Fibroblast of skin of right quadriceps (primary cell): ENCODE data around the gene PCED1B.
A peak's percentile ranks its signal among the peaks of the same experiment; 100 is the strongest.
"Not testable (repeated sequence)": the region's sequence is repeated elsewhere in the genome, so short reads cannot be mapped to it uniquely, and the experiment has no call there.

Source experiments
- DNase-seq: peaks from one replicate; pipeline ENCODE4 v3.0.0-alpha.2; 2013

Gene PCED1B

GRCh38 chr12:47213396-47213795, 134.0 kb downstream of the PCED1B start:
- DNase-seq, result no peak

DNA sequence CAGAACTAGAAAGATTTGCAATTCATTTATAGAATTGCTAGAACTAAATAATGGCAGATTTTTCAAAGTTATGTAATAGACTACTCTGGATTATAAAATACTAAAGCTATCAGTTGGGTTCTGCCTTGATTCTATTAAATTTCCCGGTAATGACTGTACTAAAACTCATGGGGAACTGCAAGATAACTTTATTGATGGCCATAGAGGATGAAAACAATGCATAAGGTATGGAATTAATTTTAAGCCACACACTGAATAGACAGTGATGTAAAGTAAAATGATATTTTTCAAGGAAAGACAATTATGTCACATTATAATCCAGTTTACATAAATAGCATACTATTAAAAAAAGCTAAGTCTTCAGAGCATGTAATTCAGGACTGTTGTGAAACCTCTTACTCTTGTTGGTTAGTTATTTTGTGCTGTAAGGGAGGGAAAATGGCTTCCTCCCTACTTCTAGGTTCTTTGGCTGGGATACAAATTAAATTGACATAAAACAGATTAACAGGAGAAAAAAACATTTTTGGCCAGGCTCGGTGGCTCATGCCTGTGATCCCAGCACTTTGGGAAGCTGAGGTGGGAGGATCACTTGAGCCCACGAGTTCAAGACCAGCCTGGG, 134.7 kb downstream of the PCED1B start:
- no peak for DNase-seq

GRCh38 chr12:47214771-47215170, 135.3 kb downstream of the PCED1B start:
- DNase-seq, result no peak

GRCh38 chr12:47216150-47216677, 136.8 kb downstream of the PCED1B start:
- no peak for DNase-seq

- DNase-seq, result not testable (repeated sequence)
Measured at GRCh38 chr12:47217595-47217869, 138.1 kb downstream of the PCED1B start.

DNA sequence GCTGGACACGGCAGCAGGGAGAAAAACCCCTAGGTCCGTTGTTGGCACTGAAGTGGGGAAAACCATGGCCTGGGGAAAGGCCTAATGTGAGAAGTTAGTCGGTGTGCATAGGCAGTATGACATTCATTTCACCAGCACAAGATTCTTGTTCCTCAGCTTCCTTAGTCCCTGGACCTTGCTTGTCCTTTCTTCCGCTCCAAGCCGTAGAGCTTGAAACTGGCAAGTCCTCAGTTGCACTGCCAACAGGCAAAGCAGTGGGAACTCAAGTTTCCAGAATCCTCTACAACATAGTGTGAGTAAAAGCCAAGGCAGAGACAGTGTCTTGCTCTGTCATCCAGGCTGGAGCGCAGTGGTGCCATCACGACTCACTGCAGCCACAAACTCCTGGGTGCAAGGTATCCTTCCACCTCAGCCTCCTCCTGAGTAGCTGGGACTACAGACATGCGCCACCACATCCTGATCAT, 138.8 kb downstream of the PCED1B start:
- no peak for DNase-seq

DNA sequence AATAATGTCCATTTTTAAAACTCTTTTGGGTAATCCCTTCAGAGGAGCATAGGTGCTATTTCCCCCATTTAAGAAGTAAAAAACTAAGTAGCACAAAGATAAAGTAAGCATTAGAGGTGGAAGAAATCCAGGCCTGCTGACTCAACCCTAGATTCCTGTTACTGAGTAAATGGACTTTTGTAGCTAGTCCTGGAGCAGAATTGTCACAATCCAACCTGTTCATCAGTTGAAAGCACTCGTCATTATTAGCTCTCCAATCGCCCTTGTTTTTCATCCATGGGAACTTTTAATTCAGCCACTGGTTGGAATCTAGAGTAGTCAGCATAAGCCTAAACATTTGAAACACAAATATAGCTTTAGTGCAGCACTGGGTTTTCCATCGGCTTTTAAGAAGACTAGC, 139.8 kb downstream of the PCED1B start:
- DNase-seq, result no peak

DNA sequence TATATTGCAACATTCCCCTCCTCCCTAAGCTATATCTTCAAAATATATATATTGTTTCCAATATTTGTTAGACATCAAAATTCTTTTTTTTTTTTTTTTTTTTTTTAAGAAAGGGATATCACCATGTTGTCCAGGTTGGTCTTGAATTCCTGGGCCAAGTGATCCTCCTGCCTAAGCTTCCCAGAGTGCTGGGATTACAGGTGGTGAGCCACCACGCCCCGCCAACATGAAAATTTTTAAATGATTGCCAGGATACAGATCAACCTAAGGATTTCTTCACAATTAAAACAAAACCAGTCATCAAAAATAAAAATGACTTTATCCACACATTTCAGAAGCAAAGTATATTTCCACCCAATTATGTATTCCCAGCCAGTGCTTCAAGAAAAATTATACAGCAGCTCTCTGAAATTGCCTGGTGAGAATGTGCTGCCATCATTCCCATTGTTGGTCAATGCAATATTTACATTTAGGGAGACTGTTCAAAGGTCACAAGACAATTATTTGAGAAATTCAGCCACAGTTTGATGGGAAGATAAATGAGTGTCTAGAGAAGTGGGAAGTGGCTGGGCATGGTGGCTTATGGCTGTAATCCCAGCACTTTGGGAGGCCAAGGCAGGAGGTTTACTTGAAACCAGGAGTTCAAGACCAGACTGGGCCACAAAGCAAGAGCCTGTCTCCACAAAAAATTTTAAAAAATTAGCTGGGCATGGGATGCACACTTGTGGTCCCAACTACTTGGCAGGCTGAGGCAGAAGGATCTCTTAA, 142.0 kb downstream of the PCED1B start:
- no peak for DNase-seq

DNA sequence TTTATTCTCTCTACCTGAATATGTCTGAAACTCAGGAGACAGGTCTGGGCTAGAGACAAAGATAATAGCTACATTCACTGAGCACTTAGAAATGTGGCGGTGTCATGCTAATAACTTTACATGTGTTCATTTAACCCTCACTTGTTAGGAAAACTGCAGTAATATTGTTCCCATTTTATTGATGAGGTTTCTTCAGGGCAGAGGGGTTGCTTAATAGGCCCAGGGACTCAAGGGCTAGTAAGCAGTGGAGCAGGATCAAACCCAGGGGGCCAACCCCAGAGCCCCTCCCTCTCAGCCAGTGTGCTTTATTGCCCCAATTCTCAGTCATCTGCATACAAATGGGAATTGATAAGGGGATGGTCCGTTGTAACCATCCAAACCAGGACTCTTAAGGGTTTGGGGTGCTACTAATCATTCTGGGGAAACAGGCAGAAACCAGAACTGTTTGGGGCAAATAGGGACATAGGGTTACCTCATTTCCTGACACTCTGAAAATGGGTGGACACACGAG, 143.2 kb downstream of the PCED1B start:
- no peak for DNase-seq

GRCh38 chr12:47223031-47223847, 143.8 kb downstream of the PCED1B start:
- no peak for DNase-seq

- no peak for DNase-seq
Measured at GRCh38 chr12:47223848-47224213, 144.4 kb downstream of the PCED1B start.

DNA sequence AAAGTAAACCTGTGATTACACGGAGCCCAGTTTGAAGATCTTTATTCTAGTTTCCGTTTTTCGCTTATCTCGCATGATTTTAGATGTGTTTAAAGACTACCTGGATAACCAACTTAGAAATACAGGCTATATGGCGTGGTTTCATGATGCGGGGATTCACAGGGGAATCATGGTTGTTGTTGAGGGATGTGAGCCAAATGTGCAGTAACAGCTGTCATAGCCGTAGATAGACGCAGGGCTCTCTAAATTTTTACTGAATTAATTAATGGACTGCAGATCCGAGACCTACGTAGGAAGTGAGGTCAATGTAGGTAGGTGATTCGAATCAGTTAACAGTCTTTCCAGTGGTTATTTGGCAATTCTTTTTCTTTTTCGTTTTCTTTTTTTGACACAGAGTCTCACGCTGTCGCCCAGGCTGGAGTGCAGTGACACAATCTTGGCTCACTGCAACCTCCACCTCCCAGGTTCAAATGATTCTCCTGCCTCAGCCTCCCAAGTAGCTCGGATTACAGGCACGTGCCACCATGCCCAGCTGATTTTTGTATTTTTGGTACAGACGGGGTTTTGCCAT, 145.2 kb downstream of the PCED1B start:
- no peak for DNase-seq

DNA sequence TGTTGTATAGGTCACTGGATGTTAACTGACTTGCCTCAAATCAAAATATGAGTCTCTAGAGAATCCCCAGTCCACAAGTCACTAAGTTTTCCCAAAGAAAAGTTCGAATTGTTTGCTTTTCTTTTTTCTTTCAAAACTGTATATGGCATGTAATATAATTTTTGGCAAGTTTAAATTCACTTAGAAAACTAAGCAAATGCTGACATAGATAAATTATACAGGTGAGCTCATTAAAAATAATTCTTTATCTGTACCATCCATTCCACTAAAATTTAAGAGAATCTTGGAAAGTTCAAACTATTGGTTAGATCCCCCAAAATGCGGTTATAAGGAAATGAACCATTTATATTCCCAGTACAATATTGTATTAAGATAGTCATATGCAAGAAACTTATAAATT, 145.9 kb downstream of the PCED1B start:
- no peak for DNase-seq

GRCh38 chr12:47226199-47226598, 146.8 kb downstream of the PCED1B start:
- no peak for DNase-seq

DNA sequence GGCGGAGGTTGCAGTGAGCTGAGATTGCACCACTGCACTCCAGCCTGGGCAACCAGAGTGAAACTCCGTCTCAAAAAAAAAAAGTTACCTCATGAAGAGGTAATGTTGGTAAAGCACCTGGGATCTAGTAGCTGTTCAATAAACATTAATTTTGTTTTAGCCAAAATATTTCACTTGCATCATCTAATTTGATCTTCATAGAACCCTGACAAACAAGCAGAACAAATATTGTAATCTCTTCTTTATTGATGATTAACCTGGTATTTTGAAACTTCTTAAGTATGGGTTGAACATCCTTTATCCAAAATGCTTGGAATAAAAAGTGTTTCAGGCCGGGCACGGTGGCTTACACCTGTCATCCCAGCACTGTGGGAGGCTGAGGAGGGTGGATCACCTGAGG, 149.4 kb downstream of the PCED1B start:
- DNase-seq, result no peak

DNA sequence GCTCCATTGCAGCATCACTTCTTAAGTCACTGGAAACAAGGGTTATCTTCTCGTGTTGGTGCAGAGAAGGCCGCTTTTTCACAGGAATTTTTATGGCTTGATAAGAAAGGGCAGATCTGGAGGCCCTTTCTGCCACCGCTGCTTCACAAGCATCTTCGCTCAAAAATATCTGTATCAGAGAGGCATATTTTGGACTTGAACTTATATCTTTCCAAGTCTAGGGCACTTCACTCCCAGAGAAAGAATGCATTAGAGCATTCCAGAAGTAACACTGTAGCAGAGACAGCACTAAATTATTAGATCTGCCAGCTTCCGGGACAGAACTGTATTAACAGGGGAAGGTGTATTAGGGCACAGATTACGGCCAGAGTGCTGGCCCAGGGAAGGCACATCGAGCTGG, 152.0 kb downstream of the PCED1B start:
- DNase-seq, result no peak

- DNase-seq, result no peak
Measured at GRCh38 chr12:47234576-47235141, 155.2 kb downstream of the PCED1B start.

GRCh38 chr12:47235258-47236040, 156.0 kb downstream of the PCED1B start:
- DNase-seq, result no peak

- DNase-seq, result peak; percentile 81
Measured at GRCh38 chr12:47236109-47236714, 156.8 kb downstream of the PCED1B start.

GRCh38 chr12:47237751-47238211, 158.4 kb downstream of the PCED1B start:
- DNase-seq, result peak; percentile 52

GRCh38 chr12:47238669-47239114, 159.3 kb downstream of the PCED1B start:
- DNase-seq, result peak; percentile 72
